Stimulated activated memory B cell treated with anti-CD40 and anti-IgM and Interleukin-4, amounts not matched to agents 10 μg/mL and 1 μg/mL and 100 μg/mL, for 72 hours (primary cell): ENCODE measurements around the gene IGSF3.
"Not testable (repeated sequence)": the region's sequence is repeated elsewhere in the genome, so short reads cannot be mapped to it uniquely, and the experiment has no call there.

Experiments
- ATAC-seq: fragments of 150-1000 bp; cut with Tn5 transposase; 2 replicates; pipeline ENCODE4 v1.10.0; 2021
- H3K27ac Mint-ChIP-seq: one replicate; pipeline ENCODE4 v1.8.0; 2022; ENCODE audit warnings: mild to moderate bottlenecking, mixed read lengths
- H3K27me3 Mint-ChIP-seq: one replicate; pipeline ENCODE4 v1.8.0; 2022; ENCODE audit warnings: mixed read lengths
- H3K36me3 Mint-ChIP-seq: one replicate; pipeline ENCODE4 v1.8.0; 2022; ENCODE audit warnings: mixed read lengths
- H3K4me1 Mint-ChIP-seq: one replicate; pipeline ENCODE4 v1.8.0; 2022; ENCODE audit warnings: mixed read lengths
- H3K4me3 Mint-ChIP-seq: one replicate; pipeline ENCODE4 v1.8.0; 2022; ENCODE audit warnings: mild to moderate bottlenecking, moderate library complexity, mixed read lengths
- H3K9me3 Mint-ChIP-seq: one replicate; pipeline ENCODE4 v1.8.0; 2022; ENCODE audit warnings: mixed read lengths

IGSF3 gene

DNA sequence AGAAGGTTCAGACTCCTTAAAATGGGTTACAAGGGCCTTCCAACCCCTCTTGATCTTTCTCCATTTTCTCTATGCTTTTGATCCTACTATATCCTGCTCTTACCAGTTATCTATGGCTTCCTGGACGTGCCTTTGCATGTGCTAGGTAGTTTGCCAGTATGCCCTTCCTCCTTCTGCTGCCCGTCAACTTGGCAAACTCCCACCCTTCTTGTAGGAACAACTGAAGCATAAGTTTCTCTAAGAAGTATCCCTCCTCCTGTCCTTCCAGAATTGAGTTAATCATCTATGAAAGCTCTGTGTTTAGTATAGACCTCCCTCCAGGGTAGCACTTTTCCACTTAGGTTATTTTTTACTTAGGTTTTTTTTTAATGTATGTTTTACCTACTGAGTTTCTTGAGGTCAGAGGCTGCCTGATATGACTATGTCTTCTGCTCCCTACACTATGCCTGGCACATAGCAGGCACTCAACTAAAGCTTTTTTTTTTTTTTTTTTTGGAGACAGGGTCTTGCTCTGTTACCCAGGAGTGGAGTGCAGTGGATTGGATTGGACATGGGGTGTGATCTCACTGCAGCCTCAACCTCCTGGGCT is 10.0 kb upstream of the IGSF3 start:
- no peak for ATAC-seq
- Mint-ChIP-seq H3K27me3 (peaks cover 49% of the 10 kb centered on the region), H3K4me1 (no peaks in the 10 kb centered on the region), H3K4me3 (no peak overlapping the region), H3K27ac (no peak overlapping the region), H3K9me3 (no peaks in the 10 kb centered on the region), H3K36me3 (no peaks in the 10 kb centered on the region)

DNA sequence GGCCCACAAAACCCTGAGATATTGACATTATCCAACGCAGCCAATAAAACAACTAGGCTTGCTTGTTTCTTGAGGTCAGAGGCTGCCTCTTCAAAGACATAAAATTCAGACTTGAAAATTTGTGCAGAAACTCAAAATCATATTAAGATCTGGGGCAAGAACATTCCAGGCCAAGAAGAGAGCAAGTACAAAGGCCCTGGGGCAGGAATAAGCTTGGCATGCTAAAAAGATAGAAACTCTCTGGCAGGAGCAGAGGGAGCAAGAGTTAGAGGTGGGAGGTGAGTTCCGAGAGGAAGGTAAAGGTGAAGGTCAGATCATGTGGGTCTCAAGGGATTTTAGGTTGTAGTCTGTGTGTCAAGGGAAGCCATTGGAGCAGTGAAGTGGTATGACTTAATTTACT is 8.8 kb upstream of the IGSF3 start:
- no peak for ATAC-seq

DNA sequence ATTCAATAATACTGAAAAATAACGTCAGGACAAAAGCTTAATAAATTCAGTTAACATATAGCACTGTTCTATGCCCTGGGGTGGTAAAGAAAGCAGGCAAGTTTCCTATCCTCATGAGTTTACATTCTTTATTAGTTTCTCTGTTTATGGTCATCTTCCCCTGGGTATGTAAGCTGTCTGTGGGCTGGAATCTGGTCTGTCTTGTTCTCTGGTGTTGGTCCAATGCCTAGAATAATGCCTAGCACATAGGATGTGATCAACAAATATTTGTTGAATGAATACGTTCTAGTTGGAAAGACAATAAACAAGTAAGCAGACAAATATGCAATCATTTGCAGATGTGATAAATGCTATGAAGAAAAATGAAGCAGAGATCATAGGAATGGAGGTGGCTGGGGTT is 7.2 kb upstream of the IGSF3 start:
- Mint-ChIP-seq H3K4me3 (no peak overlapping the region), H3K27ac (no peak overlapping the region), H3K4me1 (no peaks in the 10 kb centered on the region), H3K36me3 (no peaks in the 10 kb centered on the region), H3K9me3 (no peaks in the 10 kb centered on the region), H3K27me3 (peaks cover 50% of the 10 kb centered on the region)
- no peak for ATAC-seq

More for the DNA sequence above, 8.8 kb upstream of the IGSF3 start:
- H3K4me3 Mint-ChIP-seq = no peak overlapping the region
- H3K27me3 Mint-ChIP-seq = peaks cover 49% of the 10 kb centered on the region
- H3K9me3 Mint-ChIP-seq = no peaks in the 10 kb centered on the region
- H3K36me3 Mint-ChIP-seq = no peaks in the 10 kb centered on the region
- H3K27ac Mint-ChIP-seq = no peak overlapping the region
- H3K4me1 Mint-ChIP-seq = no peaks in the 10 kb centered on the region

DNA sequence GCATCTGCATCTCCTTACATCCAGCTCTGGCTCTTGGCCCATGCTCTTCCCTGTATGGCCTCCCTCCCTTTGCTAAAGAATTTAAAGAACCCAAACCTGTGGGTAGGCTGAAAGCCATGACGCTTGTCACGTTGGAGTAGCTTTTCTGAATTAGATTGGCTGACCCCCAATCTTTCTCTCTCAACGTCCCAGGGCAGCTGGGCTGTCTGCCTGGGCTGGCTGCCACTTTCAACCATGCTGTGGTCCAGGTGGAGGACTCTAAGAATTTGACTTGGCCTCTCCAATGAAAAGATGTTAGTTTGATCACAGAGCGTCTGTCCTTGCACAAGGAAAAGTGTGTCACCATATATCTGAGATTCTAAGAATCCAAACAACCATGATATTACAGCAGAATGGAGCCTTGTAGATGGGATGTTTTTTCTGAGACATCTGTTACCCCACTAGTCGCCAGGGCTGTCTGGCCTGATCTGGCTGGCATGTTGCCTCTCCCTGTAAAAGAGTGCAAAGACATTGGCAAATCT is 6.5 kb upstream of the IGSF3 start:
- Mint-ChIP-seq H3K27me3 (peaks cover 55% of the 10 kb centered on the region), H3K9me3 (no peaks in the 10 kb centered on the region), H3K4me3 (no peak overlapping the region), H3K36me3 (no peaks in the 10 kb centered on the region), H3K4me1 (no peaks in the 10 kb centered on the region), H3K27ac (no peak overlapping the region)
- no peak for ATAC-seq

DNA sequence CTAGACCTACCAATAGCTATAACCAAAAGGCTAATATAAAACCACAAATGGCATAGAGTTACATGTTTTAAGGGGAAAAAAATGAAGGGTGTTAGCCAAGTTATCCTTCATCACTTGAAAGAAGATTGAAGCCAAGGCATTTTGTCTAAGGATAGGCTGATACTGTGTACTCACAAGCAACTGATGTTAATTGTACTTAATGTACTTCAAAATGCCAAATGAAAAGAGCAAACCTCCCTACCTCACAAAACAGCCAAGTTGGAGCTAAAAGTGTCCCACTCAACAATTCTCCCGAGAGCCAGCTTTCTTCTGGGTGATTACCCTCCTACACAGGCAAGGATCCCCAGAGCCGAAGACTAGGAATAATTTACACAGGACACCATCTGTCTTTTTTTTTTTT is 4.4 kb upstream of the IGSF3 start:
- no peak overlapping the region for H3K4me3 Mint-ChIP-seq
- H3K27ac Mint-ChIP-seq = no peak overlapping the region
- H3K9me3 Mint-ChIP-seq = no peaks in the 10 kb centered on the region
- ATAC-seq = no peak
- peaks cover 46% of the 10 kb centered on the region for H3K27me3 Mint-ChIP-seq
- no peaks in the 10 kb centered on the region for H3K36me3 Mint-ChIP-seq
- H3K4me1 Mint-ChIP-seq = no peaks in the 10 kb centered on the region

DNA sequence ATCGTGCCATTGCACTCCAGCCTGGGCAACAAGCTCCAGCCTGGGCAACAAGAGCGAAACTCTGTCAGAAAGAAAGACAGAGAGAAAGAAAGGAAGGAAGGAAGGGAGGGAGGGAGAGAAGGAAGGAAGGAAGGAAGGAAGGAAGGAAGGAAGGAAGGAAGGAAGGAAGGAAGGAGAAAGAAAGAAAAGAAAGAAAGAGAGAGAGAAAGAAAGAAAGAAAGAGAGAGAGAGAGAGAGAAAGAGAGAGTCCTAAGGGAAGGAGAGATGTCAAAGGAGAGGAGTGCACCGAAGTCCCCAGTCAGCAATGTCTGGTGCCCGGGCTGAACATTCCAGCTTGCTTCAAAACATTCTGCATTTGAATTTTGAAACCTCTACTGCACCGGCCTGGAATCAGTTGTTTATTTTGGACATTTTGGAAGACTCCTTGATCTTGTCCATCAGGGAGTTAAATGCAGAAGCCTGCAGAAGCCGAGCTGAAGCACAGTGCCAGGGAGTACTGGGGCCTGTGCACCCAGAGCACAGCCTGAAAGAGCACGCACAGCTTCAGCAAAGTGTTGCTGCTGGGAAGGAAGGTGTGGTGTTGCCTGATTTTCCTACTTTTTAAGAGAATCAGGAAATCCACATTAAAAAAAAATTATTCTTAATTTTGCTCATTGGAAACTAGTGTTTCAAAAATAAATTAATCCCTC is 3.7 kb upstream of the IGSF3 start:
- Mint-ChIP-seq H3K27me3 (peaks cover 45% of the 10 kb centered on the region), H3K27ac (no peak overlapping the region), H3K9me3 (no peaks in the 10 kb centered on the region), H3K36me3 (peaks cover under 1% of the 10 kb centered on the region), H3K4me3 (no peak overlapping the region), H3K4me1 (peaks cover 6% of the 10 kb centered on the region)
- ATAC-seq = no peak

DNA sequence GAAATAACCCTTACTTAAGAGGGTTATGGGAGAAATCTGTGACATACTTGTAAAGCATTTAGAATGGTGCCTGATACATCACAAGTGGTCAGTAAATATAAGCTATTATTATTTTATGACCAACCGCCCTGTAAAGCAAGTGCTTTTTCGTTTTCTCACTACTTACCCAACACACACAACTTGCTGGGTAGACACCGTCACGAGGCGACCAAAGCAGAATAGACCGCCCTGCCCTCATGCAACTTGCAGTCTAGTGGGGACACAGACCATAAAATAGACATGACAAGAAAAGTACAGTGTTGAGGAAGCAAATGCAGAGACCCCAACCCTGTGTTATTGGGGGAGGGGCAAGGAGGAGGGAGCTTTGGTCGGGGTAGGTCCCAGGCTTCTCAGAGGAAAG is 744 bp upstream of the IGSF3 start:
- ATAC-seq = no peak
- Mint-ChIP-seq H3K27ac (no peak overlapping the region), H3K9me3 (no peaks in the 10 kb centered on the region)

DNA sequence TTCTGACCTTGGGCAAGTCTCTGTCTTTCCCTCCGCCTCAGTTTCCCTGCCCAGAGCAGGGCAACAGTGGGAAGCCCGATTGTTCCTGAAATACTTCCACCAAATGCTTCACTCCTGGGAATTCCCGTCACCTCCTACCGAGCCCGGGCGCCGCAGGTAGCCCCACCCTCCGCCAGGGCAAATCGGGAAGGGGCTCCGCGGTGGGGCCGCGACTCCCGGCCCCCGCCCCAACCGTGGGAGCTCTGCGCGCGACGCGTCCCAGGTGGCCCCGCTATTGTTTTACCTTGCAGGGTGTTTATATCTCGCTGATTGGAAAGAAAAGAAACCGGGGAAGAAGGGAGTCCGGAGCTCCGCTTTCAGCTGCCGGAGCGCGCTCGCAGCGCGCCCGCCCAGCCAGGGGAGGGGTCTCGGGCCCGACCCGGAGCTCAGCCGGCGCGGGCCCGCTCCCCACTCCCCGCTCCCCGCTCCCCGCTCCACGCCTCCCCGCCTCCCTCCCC is 407 bp downstream of the IGSF3 start:
- H3K36me3 Mint-ChIP-seq = peaks cover 22% of the 10 kb centered on the region
- H3K27me3 Mint-ChIP-seq = peaks cover 53% of the 10 kb centered on the region
- peak overlapping the region; percentile 77 for H3K4me3 Mint-ChIP-seq
- no peaks in the 10 kb centered on the region for H3K9me3 Mint-ChIP-seq
- no peak overlapping the region for H3K27ac Mint-ChIP-seq
- peak; percentile 5 for ATAC-seq
- peaks cover 16% of the 10 kb centered on the region for H3K4me1 Mint-ChIP-seq

More for the DNA sequence above, 744 bp upstream of the IGSF3 start:
- peak overlapping the region; percentile 47 for H3K4me3 Mint-ChIP-seq
- H3K27me3 Mint-ChIP-seq = peaks cover 49% of the 10 kb centered on the region
- H3K36me3 Mint-ChIP-seq = peaks cover 22% of the 10 kb centered on the region
- H3K4me1 Mint-ChIP-seq = peaks cover 16% of the 10 kb centered on the region

DNA sequence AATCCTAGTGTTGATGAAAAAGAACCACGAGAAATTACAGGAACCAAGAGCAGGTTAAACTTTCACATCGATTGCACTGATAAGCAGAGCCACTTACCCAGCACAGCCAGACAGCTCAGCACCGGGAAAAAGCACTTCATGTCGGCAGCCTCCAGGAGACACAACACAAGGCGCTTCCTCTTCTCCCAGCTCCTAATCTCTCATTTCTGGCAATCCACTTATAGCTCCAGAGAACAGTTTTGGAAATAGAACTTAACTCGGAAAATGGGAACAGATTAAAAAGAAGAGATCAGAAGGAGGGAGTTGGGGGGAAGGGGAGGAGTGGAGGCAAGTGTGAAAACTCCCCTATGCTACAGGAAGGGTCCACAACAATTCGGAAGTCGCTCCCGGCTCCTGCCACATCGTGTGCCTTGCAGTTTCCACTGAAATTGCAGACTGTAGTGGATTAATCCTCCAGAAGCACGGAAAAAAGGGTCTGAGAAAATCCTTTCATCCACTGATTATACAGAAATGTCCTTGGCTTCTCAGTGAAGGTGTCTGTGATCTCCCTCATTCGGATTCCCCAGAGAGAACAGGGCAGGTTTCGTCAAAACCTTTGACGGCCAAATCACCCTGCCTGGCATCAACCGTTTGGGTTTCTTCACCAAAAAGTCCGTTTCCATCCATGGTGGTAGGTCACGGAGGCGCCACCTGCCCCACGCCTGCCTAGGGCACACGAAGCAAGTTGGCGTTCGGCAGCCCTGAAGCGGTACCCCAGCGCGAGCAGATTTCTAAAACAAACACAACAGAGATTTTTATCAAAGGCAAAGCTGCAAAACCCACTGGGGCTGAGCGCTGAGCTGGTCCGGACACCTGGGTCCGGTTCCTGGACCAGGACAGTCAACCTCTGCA is 1.1 kb downstream of the IGSF3 start:
- H3K9me3 Mint-ChIP-seq = no peaks in the 10 kb centered on the region
- peak overlapping the region; percentile 77 for H3K4me3 Mint-ChIP-seq
- H3K27me3 Mint-ChIP-seq = peaks cover 53% of the 10 kb centered on the region
- H3K4me1 Mint-ChIP-seq = peaks cover 16% of the 10 kb centered on the region
- H3K36me3 Mint-ChIP-seq = peaks cover 22% of the 10 kb centered on the region
- H3K27ac Mint-ChIP-seq = no peak overlapping the region
- no peak for ATAC-seq

DNA sequence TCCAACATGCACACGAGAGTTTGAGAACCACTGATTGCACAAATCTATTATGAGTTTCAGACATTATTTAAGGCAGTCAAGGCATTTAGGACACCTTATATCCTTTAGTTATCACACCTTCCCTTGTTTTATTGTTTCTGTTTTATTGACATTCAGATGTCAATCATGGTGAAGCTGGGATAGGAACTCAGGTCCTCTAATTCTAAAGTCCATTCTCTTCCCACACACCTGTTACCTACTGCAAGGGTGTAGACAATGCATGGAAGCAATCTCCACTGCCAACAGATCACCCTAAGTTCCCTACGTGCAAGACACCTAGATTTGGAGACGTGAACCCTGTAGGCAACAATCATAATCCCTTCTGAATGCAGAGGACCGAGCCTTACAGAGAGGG is 2.6 kb downstream of the IGSF3 start:
- ATAC-seq = no peak
- Mint-ChIP-seq H3K4me3 (no peak overlapping the region), H3K9me3 (no peaks in the 10 kb centered on the region), H3K27me3 (peaks cover 53% of the 10 kb centered on the region), H3K27ac (no peak overlapping the region), H3K4me1 (peaks cover 16% of the 10 kb centered on the region), H3K36me3 (peaks cover 22% of the 10 kb centered on the region)

DNA sequence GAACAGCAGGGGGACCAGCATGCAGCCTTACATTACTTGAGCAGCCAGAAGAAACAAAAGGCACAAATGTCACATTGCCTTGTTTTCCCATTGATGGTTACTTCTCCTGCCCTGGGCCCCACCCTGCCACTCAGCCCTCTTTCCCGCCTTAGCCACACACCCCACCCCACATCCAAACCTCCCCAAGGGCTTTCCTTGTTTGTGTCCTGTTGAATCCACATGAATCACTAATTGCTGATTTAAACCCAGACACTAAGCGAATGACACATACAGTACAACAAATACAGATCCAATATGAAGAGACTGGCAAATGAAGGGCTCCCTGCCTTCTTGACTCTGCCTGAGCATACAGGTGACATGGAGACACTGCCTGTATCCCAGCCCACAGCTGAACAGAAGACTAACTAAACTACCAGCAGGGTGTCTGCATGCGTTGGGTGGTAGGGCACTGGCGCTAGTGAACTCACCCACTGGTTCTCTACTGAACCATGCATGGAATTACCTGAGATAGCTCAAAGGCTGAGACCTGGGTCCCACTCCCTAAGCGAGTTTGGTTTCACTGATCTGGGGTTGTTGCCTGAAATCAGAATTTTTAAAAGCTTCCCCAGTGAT is 3.1 kb downstream of the IGSF3 start:
- Mint-ChIP-seq H3K27ac (no peak overlapping the region), H3K4me1 (peaks cover 16% of the 10 kb centered on the region), H3K36me3 (peaks cover 22% of the 10 kb centered on the region), H3K4me3 (peak overlapping the region; percentile 13), H3K9me3 (no peaks in the 10 kb centered on the region), H3K27me3 (peaks cover 49% of the 10 kb centered on the region)
- no peak for ATAC-seq

DNA sequence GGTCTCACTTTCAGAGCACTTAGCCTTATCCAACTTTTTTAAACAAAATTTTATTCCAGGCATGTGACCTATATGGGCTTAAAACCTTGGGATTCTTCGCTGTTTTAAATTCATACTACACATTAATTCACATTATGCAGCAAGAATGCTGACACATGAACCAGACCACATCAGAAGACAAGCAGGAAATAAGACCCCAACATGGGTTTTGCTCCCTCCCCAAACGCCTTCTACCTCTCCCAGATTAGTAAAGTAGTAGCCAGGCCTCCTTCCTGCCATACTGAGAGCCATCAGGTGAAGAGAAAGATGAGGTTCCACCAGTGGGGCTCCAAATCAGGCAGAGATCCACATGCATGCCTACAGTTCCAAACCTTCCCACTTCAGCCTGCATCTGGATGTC is 3.7 kb downstream of the IGSF3 start:
- H3K4me1 Mint-ChIP-seq = peaks cover 16% of the 10 kb centered on the region

DNA sequence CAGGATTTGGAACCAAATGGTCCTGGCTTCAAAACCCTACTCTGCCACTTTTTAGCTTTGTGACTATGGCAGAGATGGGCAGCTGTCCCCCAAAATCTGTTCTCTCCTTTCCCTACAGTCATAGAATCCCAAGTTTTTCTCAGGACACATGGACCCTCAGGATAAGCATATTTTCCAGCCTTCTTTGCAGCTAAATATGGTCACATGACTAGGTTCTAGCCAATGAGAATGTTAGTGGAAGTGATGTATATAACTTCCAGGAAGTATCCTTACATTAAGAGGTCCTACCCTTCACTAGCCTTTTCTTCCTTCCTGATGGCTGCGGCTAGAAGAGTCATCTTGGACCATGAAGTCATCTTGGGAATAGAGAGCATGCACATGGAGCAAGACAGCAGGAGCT is 5.9 kb downstream of the IGSF3 start:
- Mint-ChIP-seq H3K36me3 (peaks cover 22% of the 10 kb centered on the region), H3K27ac (no peak overlapping the region), H3K27me3 (peaks cover 34% of the 10 kb centered on the region), H3K4me3 (no peak overlapping the region), H3K4me1 (peaks cover 14% of the 10 kb centered on the region), H3K9me3 (no peaks in the 10 kb centered on the region)
- no peak for ATAC-seq

More for the DNA sequence above, 3.7 kb downstream of the IGSF3 start:
- ATAC-seq = no peak
- Mint-ChIP-seq H3K27me3 (peaks cover 43% of the 10 kb centered on the region), H3K4me3 (peak overlapping the region; percentile 13), H3K36me3 (peaks cover 22% of the 10 kb centered on the region), H3K27ac (no peak overlapping the region), H3K9me3 (no peaks in the 10 kb centered on the region)

DNA sequence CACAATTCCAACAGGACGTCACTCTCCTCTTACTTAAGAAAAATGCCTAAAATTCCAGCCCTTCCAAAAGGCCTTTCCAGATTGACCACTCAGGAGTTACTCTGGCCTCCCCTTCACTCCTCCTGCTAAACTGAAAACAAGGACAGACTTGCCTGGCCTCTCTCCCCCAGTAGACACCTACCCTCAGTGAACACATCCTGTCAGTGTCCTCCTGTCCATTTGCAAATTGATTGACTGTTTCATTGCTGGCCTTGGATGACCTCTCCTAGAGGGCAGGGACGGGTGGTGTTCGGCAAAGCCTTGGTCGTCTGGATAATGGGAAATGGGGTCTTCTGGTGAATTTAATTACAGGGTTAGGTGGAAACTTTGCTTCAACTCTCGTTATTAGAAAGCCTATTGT is 8.9 kb downstream of the IGSF3 start:
- not testable (repeated sequence) for H3K4me1 Mint-ChIP-seq, H3K4me3 Mint-ChIP-seq, H3K27ac Mint-ChIP-seq, H3K27me3 Mint-ChIP-seq, ATAC-seq, H3K36me3 Mint-ChIP-seq, H3K9me3 Mint-ChIP-seq

DNA sequence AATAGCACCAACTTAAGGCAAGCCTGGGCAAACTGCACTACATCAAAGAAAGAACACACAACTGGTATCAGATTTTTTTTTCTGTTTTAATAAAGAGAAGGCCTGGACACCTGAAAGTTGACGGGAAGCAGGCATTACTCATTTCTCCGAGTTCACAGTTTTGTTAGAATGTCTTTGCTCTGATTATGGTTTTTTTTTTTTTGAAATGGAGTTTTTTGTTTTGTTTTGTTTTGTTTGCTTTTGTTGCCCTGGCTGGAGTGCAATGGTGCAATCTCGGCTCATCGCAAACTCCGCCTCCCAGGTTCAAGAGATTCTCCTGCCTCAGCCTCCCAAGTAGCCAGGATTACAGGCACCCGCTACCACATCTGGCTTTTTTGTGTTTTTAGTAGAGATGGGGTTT is 9.7 kb downstream of the IGSF3 start:
- not testable (repeated sequence) for H3K36me3 Mint-ChIP-seq, ATAC-seq, H3K4me3 Mint-ChIP-seq, H3K9me3 Mint-ChIP-seq, H3K27ac Mint-ChIP-seq, H3K27me3 Mint-ChIP-seq, H3K4me1 Mint-ChIP-seq
